ENCODE data around the gene CDC42EP4.

DNA sequence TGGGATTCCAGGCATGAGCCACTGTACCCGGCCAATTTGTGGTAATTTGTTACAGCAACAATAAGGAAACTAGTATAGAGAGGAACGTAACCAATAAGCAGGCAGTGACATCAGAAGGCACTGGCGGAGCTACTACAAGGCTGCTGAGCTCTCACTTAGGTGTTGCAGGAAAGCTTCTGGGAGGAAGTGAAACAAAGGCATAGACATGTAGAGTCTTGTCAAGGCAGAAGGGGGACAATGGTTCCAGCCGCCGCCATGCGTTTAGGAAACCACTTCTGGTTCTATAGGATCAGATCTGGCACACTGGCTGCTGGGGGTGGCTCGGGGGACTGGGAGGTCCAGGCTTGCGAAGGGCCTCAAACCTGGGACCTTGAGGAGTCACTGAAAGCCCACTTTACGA lies 40.7 kb downstream of the CDC42EP4 start:
- TF ChIP-seq JUNB (IDR thresholded peaks at IDR 0.05; ENCODE audit: unreplicated experiment) (no peak), NANOG (IDR thresholded peaks at IDR 0.05; ENCODE audit: borderline replicate concordance) (no peak), EZH2phosphoT487 (IDR thresholded peaks at IDR 0.05; ENCODE audit: unreplicated experiment) (no peak), EZH2 (IDR thresholded peaks at IDR 0.05; ENCODE audit: low read depth, unreplicated experiment) (no peak), CREB1 (CRISPR knock-in tag; IDR thresholded peaks at IDR 0.05; ENCODE audit: low read depth) (no peak), POLR2AphosphoS5 (IDR thresholded peaks at IDR 0.05; ENCODE audit: low read depth) (no peak), ZNF114 (CRISPR knock-in tag; IDR thresholded peaks at IDR 0.05) (no peak), ZNF331 (CRISPR knock-in tag; IDR thresholded peaks at IDR 0.05; ENCODE audit: low read depth) (no peak), STAT1 (IDR thresholded peaks at IDR 0.05; ENCODE audit: unreplicated experiment) (no peak)
- TF ChIP-seq, protein P1, sequence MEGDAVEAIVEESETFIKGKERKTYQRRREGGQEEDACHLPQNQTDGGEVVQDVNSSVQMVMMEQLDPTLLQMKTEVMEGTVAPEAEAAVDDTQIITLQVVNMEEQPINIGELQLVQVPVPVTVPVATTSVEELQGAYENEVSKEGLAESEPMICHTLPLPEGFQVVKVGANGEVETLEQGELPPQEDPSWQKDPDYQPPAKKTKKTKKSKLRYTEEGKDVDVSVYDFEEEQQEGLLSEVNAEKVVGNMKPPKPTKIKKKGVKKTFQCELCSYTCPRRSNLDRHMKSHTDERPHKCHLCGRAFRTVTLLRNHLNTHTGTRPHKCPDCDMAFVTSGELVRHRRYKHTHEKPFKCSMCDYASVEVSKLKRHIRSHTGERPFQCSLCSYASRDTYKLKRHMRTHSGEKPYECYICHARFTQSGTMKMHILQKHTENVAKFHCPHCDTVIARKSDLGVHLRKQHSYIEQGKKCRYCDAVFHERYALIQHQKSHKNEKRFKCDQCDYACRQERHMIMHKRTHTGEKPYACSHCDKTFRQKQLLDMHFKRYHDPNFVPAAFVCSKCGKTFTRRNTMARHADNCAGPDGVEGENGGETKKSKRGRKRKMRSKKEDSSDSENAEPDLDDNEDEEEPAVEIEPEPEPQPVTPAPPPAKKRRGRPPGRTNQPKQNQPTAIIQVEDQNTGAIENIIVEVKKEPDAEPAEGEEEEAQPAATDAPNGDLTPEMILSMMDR (conservative IDR thresholded peaks at IDR 0.05; ENCODE audit: low read depth in 2 of 2): no peak
- TF ChIP-seq, protein P2, sequence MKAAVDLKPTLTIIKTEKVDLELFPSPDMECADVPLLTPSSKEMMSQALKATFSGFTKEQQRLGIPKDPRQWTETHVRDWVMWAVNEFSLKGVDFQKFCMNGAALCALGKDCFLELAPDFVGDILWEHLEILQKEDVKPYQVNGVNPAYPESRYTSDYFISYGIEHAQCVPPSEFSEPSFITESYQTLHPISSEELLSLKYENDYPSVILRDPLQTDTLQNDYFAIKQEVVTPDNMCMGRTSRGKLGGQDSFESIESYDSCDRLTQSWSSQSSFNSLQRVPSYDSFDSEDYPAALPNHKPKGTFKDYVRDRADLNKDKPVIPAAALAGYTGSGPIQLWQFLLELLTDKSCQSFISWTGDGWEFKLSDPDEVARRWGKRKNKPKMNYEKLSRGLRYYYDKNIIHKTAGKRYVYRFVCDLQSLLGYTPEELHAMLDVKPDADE (IDR thresholded peaks at IDR 0.05): no peak
- TF ChIP-seq, protein P3, sequence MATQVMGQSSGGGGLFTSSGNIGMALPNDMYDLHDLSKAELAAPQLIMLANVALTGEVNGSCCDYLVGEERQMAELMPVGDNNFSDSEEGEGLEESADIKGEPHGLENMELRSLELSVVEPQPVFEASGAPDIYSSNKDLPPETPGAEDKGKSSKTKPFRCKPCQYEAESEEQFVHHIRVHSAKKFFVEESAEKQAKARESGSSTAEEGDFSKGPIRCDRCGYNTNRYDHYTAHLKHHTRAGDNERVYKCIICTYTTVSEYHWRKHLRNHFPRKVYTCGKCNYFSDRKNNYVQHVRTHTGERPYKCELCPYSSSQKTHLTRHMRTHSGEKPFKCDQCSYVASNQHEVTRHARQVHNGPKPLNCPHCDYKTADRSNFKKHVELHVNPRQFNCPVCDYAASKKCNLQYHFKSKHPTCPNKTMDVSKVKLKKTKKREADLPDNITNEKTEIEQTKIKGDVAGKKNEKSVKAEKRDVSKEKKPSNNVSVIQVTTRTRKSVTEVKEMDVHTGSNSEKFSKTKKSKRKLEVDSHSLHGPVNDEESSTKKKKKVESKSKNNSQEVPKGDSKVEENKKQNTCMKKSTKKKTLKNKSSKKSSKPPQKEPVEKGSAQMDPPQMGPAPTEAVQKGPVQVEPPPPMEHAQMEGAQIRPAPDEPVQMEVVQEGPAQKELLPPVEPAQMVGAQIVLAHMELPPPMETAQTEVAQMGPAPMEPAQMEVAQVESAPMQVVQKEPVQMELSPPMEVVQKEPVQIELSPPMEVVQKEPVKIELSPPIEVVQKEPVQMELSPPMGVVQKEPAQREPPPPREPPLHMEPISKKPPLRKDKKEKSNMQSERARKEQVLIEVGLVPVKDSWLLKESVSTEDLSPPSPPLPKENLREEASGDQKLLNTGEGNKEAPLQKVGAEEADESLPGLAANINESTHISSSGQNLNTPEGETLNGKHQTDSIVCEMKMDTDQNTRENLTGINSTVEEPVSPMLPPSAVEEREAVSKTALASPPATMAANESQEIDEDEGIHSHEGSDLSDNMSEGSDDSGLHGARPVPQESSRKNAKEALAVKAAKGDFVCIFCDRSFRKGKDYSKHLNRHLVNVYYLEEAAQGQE (IDR thresholded peaks at IDR 0.05; ENCODE audit: unreplicated experiment): no peak
